HG03039 (cell line): ENCODE measurements around the gene SMIM12.

Experiments
- ATAC-seq: cut with Tn5 transposase; IDR thresholded peaks from one replicate; pipeline ENCODE4 v1.9.1; 2021; ENCODE audit warnings: mild to moderate bottlenecking, moderate library complexity; ENCODE audit not compliant: unreplicated experiment

Gene SMIM12

GRCh38 chr1:34859446-34860200 lies at the start of gene SMIM12:
Gene SMIM12, minus strand, starts transcription at chr1:34859749. Its CDS starts 3,772 bp downstream, at chr1:34855977.
- peak; percentile 84 for ATAC-seq

GRCh38 chr1:34908369-34908768 lies 48.8 kb upstream of the SMIM12 start:
- ATAC-seq, result no peak

- no peak for ATAC-seq
These were observed 48.0 kb upstream of the SMIM12 start for GRCh38 chr1:34907487-34908090.

- no peak for ATAC-seq
These were observed 47.2 kb upstream of the SMIM12 start for GRCh38 chr1:34906756-34907155.

- no peak for ATAC-seq
These were observed 46.7 kb upstream of the SMIM12 start for GRCh38 chr1:34906222-34906621.

GRCh38 chr1:34905098-34905459 lies 45.5 kb upstream of the SMIM12 start:
- no peak for ATAC-seq

GRCh38 chr1:34904236-34905097 lies 44.9 kb upstream of the SMIM12 start:
- no peak for ATAC-seq

GRCh38 chr1:34901919-34902318 lies 42.4 kb upstream of the SMIM12 start:
- no peak for ATAC-seq

- ATAC-seq, result no peak
These were observed 41.4 kb upstream of the SMIM12 start for GRCh38 chr1:34900775-34901502.

GRCh38 chr1:34899906-34900305 lies 40.4 kb upstream of the SMIM12 start:
- no peak for ATAC-seq

GRCh38 chr1:34899471-34899870 lies 39.9 kb upstream of the SMIM12 start:
- ATAC-seq, result no peak

GRCh38 chr1:34898330-34898761 lies 38.8 kb upstream of the SMIM12 start:
- no peak for ATAC-seq

GRCh38 chr1:34896612-34897011 lies 37.1 kb upstream of the SMIM12 start:
- ATAC-seq, result no peak

- no peak for ATAC-seq
These were observed 30.2 kb upstream of the SMIM12 start for GRCh38 chr1:34889705-34890104.

- no peak for ATAC-seq
These were observed 28.0 kb upstream of the SMIM12 start for GRCh38 chr1:34887593-34887992.

GRCh38 chr1:34885405-34886247 lies 26.1 kb upstream of the SMIM12 start:
- no peak for ATAC-seq

- no peak for ATAC-seq
These were observed 25.4 kb upstream of the SMIM12 start for GRCh38 chr1:34884961-34885360.

- no peak for ATAC-seq
These were observed 25.0 kb upstream of the SMIM12 start for GRCh38 chr1:34884536-34884935.

GRCh38 chr1:34879230-34879629 lies 19.7 kb upstream of the SMIM12 start:
- ATAC-seq, result no peak

GRCh38 chr1:34876406-34876805 lies 16.9 kb upstream of the SMIM12 start:
- no peak for ATAC-seq
